HEK293 (cell line): ENCODE measurements around the gene AQP5.

ENCODE experiments used
- ZNF24 ChIP-seq: fragments of 450-650 bp; formaldehyde crosslinking; IDR thresholded peaks from 2 replicates; pipeline ENCODE4 v1.5.1; 2016; ENCODE audit warnings: missing biosample characterization, missing genetic modification characterization
- ZNF501 ChIP-seq: fragments of 450-650 bp; formaldehyde crosslinking; IDR thresholded peaks from 2 replicates; pipeline ENCODE4 v1.5.1; 2016; ENCODE audit warnings: missing biosample characterization, missing genetic modification characterization
- TF ChIP-seq, protein P1 (sequence below): fragments of 450-650 bp; formaldehyde crosslinking; IDR thresholded peaks from 2 replicates; pipeline ENCODE4 v1.5.1; 2016; ENCODE audit warnings: missing biosample characterization, missing genetic modification characterization, borderline replicate concordance
- TF ChIP-seq, protein P2 (sequence below): fragments of 450-650 bp; formaldehyde crosslinking; IDR thresholded peaks from 2 replicates; pipeline ENCODE4 v1.5.1; 2016; ENCODE audit warnings: missing biosample characterization, missing genetic modification characterization
- TF ChIP-seq, protein P3 (sequence below): fragments of 450-650 bp; formaldehyde crosslinking; IDR thresholded peaks from 2 replicates; pipeline ENCODE4 v1.5.1; 2016; ENCODE audit warnings: missing biosample characterization, missing genetic modification characterization

DNA sequence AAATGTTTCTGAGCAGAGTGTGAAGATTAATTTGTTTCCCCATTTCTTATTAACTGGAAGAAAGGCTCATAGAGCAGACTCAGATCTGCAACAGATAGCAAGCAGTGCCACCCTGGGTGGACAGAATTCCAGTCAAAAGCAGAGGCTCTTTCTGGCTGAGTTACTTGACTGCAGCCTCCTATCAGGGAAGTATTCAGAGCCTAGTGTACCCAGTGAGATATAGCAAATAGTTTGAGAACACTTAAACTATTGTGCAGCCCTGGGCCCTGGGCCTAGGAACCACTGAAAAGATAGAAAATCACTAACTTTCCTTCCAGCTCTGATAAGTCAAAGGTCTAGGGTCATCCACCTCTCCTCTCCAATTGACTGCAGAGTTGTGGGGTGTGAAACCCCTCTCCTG is 22.4 kb upstream of the AQP5 start:
- TF ChIP-seq, protein P1, sequence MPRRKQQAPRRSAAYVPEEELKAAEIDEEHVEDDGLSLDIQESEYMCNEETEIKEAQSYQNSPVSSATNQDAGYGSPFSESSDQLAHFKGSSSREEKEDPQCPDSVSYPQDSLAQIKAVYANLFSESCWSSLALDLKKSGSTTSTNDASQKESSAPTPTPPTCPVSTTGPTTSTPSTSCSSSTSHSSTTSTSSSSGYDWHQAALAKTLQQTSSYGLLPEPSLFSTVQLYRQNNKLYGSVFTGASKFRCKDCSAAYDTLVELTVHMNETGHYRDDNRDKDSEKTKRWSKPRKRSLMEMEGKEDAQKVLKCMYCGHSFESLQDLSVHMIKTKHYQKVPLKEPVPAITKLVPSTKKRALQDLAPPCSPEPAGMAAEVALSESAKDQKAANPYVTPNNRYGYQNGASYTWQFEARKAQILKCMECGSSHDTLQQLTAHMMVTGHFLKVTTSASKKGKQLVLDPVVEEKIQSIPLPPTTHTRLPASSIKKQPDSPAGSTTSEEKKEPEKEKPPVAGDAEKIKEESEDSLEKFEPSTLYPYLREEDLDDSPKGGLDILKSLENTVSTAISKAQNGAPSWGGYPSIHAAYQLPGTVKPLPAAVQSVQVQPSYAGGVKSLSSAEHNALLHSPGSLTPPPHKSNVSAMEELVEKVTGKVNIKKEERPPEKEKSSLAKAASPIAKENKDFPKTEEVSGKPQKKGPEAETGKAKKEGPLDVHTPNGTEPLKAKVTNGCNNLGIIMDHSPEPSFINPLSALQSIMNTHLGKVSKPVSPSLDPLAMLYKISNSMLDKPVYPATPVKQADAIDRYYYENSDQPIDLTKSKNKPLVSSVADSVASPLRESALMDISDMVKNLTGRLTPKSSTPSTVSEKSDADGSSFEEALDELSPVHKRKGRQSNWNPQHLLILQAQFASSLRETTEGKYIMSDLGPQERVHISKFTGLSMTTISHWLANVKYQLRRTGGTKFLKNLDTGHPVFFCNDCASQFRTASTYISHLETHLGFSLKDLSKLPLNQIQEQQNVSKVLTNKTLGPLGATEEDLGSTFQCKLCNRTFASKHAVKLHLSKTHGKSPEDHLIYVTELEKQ = no peak
- TF ChIP-seq, protein P2, sequence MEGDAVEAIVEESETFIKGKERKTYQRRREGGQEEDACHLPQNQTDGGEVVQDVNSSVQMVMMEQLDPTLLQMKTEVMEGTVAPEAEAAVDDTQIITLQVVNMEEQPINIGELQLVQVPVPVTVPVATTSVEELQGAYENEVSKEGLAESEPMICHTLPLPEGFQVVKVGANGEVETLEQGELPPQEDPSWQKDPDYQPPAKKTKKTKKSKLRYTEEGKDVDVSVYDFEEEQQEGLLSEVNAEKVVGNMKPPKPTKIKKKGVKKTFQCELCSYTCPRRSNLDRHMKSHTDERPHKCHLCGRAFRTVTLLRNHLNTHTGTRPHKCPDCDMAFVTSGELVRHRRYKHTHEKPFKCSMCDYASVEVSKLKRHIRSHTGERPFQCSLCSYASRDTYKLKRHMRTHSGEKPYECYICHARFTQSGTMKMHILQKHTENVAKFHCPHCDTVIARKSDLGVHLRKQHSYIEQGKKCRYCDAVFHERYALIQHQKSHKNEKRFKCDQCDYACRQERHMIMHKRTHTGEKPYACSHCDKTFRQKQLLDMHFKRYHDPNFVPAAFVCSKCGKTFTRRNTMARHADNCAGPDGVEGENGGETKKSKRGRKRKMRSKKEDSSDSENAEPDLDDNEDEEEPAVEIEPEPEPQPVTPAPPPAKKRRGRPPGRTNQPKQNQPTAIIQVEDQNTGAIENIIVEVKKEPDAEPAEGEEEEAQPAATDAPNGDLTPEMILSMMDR = no peak
- TF ChIP-seq, protein P3, sequence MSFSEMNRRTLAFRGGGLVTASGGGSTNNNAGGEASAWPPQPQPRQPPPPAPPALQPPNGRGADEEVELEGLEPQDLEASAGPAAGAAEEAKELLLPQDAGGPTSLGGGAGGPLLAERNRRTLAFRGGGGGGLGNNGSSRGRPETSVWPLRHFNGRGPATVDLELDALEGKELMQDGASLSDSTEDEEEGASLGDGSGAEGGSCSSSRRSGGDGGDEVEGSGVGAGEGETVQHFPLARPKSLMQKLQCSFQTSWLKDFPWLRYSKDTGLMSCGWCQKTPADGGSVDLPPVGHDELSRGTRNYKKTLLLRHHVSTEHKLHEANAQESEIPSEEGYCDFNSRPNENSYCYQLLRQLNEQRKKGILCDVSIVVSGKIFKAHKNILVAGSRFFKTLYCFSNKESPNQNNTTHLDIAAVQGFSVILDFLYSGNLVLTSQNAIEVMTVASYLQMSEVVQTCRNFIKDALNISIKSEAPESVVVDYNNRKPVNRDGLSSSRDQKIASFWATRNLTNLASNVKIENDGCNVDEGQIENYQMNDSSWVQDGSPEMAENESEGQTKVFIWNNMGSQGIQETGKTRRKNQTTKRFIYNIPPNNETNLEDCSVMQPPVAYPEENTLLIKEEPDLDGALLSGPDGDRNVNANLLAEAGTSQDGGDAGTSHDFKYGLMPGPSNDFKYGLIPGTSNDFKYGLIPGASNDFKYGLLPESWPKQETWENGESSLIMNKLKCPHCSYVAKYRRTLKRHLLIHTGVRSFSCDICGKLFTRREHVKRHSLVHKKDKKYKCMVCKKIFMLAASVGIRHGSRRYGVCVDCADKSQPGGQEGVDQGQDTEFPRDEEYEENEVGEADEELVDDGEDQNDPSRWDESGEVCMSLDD (tag by site-specific recombination) = no peak
- TF ChIP-seq ZNF24 (tag by site-specific recombination) (no peak), ZNF501 (tag by site-specific recombination) (no peak)
